ENCODE data around the gene CHADL. TPM values are rescaled to one million over a fixed set of nuclear protein-coding genes. Genes with fewer than 3 reads are reported as not detected.

The CHADL gene
- total RNA-seq, 4 donors from 2014 or later: 7.5 to 13.2 (median 10.3) TPM

GRCh38 chr22:41198027-41198580, 42.6 kb downstream of the CHADL start:
- H3K4me1 ChIP-seq: peaks cover 10 to 21% (median 18%) of the 10 kb centered on the region in 4 donors
- no peak for DNase-seq (ENCODE audit: extremely low spot score)
- intact Hi-C loops (cut with DNase I): loop anchor here (5.0 kb wide), 1 partner anchor 104 kb away; the partner anchor contains the start of gene ZC3H7B
- peak overlapping the region; percentile 57 to 70 (median 65) for H3K27ac ChIP-seq (replicated peaks in 1 of 4)
- TF ChIP-seq CTCF (IDR thresholded peaks at IDR 0.05) (no peak), POLR2AphosphoS5 (IDR thresholded peaks at IDR 0.05) (no peak), POLR2A (IDR thresholded peaks at IDR 0.05; ENCODE audit: low read depth) (no peak), EP300 (IDR thresholded peaks at IDR 0.05) (no peak)
- peak overlapping the region; percentile 74 to 81 (median 79) for H3K4me3 ChIP-seq
- H3K27me3 ChIP-seq: no peaks in the 10 kb centered on the region
- H3K9me3 ChIP-seq: no peaks in the 10 kb centered on the region
- 4% methylated on average over 9 of the region's 9 CpGs for WGBS
- H3K36me3 ChIP-seq: no peaks in the 10 kb centered on the region

GRCh38 chr22:41197038-41197972, 43.4 kb downstream of the CHADL start:
- DNase-seq (ENCODE audit: extremely low spot score): peak; percentile 94
- intact Hi-C loops (cut with DNase I): loop anchor here (5.0 kb wide), 1 partner anchor 105 kb away; the partner anchor contains the start of gene ZC3H7B

GRCh38 chr22:41193829-41194228, 46.9 kb downstream of the CHADL start:
- peaks cover 10 to 21% (median 18%) of the 10 kb centered on the region in 4 donors for H3K4me1 ChIP-seq
- intact Hi-C loops (cut with DNase I): no loop called here
- H3K27me3 ChIP-seq: no peaks in the 10 kb centered on the region
- TF ChIP-seq POLR2A (IDR thresholded peaks at IDR 0.05; ENCODE audit: low read depth) (no peak), CTCF (IDR thresholded peaks at IDR 0.05) (no peak), POLR2AphosphoS5 (IDR thresholded peaks at IDR 0.05) (no peak), EP300 (IDR thresholded peaks at IDR 0.05) (no peak)
- H3K4me3 ChIP-seq: no peak overlapping the region
- DNase-seq (ENCODE audit: extremely low spot score): no peak
- WGBS: 97% methylated on average over 6 of the region's 6 CpGs
- H3K9me3 ChIP-seq: no peaks in the 10 kb centered on the region
- no peaks in the 10 kb centered on the region for H3K36me3 ChIP-seq
- H3K27ac ChIP-seq (replicated peaks in 1 of 4): no peak overlapping the region

More at GRCh38 chr22:41197038-41197972, 43.4 kb downstream of the CHADL start:
- H3K36me3 ChIP-seq: no peaks in the 10 kb centered on the region
- under 1% methylated on average over 23 of the region's 91 CpGs for WGBS
- peak overlapping the region; percentile 57 to 70 (median 65) for H3K27ac ChIP-seq (replicated peaks in 1 of 4)
- TF ChIP-seq POLR2AphosphoS5 (IDR thresholded peaks at IDR 0.05): peak; percentile 37 to 50
- TF ChIP-seq EP300 (IDR thresholded peaks at IDR 0.05): no peak
- TF ChIP-seq CTCF (IDR thresholded peaks at IDR 0.05): peak in 2 of 3 experiments; percentile 12 to 21
- TF ChIP-seq POLR2A (IDR thresholded peaks at IDR 0.05; ENCODE audit: low read depth): no peak
- H3K9me3 ChIP-seq: no peaks in the 10 kb centered on the region
- H3K4me3 ChIP-seq: peak overlapping the region; percentile 74 to 81 (median 79)
- peaks cover 10 to 21% (median 18%) of the 10 kb centered on the region in 4 donors for H3K4me1 ChIP-seq
- no peaks in the 10 kb centered on the region for H3K27me3 ChIP-seq

- 94% methylated on average over 2 of the region's 2 CpGs for WGBS
- Histone ChIP-seq H3K4me1 (peaks cover 0 to under 1% (median under 1%) of the 10 kb centered on the region in 4 donors), H3K27me3 (no peaks in the 10 kb centered on the region), H3K27ac (replicated peaks in 1 of 4) (no peak overlapping the region), H3K9me3 (no peaks in the 10 kb centered on the region), H3K36me3 (no peaks in the 10 kb centered on the region), H3K4me3 (no peak overlapping the region)
- no peak for TF ChIP-seq EP300 (IDR thresholded peaks at IDR 0.05)
- TF ChIP-seq POLR2A (IDR thresholded peaks at IDR 0.05; ENCODE audit: low read depth): no peak
- no peak for TF ChIP-seq POLR2AphosphoS5 (IDR thresholded peaks at IDR 0.05)
- TF ChIP-seq CTCF (IDR thresholded peaks at IDR 0.05): no peak
- DNase-seq (ENCODE audit: extremely low spot score): no peak
- intact Hi-C loops (cut with DNase I): no loop called here
Measured at GRCh38 chr22:41191467-41191866, 49.3 kb downstream of the CHADL start.

Data from esophagus muscularis mucosa (tissue), 4 donors.